ENCODE measurements around the gene TRPV4.
A peak's percentile ranks its signal among the peaks of the same experiment; 100 is the strongest.

Gene TRPV4

GRCh38 chr12:109858764-109859163, 25.6 kb upstream of the TRPV4 start:
- DNase-seq = no peak

DNA sequence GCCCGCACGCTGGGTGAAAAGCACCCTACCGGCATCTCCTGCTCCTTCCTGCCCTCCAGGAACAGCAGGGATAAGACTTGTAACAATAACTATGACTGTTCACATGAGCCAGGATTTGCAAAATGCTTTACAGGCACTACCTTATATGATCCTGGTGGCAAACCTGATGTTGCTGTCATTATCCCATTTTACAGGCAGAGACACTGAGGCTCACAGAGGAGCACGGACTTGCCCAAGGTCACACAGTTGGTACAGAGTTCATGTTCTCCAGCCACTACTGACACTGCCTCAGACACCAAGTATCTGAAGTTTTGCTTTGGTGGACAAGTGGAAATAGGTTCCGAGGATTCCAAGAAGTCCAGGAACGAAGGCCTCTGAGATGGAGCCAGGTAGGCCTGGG, 24.5 kb upstream of the TRPV4 start:
- DNase-seq = no peak

DNA sequence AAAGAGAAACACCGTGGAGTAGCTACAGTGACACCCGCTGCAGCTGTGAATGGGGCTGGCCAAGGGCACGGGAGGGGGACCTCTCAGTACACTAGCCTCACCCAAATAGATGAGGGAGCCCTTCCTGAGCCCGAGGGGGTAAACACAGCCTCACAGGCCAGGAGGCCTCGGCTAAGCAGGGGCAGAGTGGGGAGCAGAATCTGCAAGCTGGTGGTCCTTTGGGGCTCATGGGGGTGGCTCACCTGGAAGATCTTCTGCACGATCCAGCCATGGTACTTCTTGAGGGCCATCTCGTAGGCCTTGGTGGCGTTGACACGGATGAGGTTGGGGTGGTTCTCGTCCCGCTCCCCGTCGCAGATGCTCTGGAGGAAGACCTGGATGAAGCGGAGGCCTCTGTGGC, 22.2 kb upstream of the TRPV4 start:
- DNase-seq = no peak

DNA sequence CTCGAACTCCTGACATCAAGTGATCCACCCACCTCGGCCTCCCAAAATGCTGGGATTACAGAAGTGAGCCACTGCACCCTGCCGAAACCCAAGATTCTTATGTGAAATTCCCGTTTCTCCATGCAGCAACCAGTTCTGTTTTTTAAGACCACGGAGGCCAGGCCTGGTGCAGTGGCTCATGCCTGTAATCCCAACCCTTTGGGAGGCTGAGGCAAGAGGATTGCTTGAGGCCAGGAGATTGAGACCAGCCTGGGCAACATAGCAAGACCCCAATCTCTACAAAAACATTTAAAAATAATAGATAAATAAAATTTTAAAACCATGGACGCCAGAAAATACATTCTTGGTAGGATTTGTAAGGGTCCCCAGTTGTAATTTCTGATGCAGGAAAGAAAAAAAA, 17.3 kb upstream of the TRPV4 start:
- DNase-seq = peak in 1 of 2 donors; percentile 42

DNA sequence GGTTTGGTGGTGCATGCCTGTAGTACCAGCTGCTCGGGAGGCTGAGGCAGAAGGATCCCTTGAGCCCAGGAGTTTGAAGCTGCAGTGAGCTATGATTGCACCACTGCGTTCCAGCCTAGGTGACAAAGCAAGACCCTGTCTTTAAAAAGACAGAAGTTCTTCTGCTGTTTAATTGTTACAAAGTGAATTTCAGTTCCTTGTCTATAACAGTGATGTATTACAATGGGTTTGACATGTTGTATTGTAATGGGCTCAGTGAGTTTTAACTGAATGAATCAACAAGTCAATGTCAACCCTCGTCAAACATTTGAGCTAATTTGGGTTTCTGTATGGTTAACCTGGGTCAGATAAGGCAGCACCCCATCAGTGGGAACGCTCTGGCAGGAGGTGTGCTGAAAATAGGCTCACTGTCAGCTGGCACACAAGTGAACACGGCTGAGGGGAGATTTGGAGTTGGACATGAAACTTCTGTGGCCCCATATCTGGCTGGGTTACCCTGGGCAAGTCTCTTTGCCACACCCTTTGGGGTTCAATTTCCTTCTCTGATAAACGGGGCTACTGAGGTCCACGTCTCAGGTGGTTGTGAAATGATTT, 14.0 kb upstream of the TRPV4 start:
- peak; percentile 47 to 66 for DNase-seq

GRCh38 chr12:109845824-109846205, 12.6 kb upstream of the TRPV4 start:
- DNase-seq = no peak

- DNase-seq = peak; percentile 88 to 90
These were observed 12.0 kb upstream of the TRPV4 start for GRCh38 chr12:109844983-109845823.

DNA sequence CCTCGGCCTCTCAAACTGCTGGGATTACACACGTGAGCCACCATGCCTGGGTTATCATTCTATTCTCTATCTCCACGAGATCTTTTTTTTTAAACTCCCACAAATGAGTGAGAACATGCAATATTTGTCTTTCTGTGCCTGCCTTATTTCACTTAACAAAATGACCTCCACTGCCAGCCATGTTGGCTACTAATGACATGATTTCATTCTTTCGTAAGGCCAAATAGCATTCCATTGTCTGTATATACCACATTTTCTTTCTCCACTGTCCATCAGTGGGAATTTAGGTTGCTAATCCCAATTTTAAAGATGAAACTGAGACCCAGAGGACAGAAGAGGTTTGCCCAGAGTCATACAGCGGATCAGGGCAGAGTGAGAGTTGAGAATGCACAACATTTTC, 10.9 kb upstream of the TRPV4 start:
- DNase-seq = no peak

DNA sequence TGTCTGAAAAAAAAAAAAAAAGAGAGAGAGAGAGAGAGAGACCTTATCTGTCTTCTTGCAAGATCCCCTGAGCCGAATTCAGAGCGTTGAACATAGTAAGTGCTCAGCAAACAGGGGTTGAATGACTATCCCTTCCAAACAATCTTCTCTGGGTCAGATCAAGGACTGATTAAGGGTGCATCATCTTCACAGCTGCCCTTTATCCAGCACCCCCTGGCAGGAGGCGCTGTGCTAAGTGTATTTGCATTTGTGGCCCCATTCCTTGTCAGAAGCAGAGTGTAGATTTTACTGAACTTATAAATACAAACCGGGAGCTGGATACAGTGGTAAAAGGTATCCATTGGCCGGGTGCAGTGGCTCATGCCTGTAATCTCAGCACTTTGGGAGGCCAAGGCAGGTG, 8.8 kb upstream of the TRPV4 start:
- DNase-seq = no peak

GRCh38 chr12:109841356-109841755, 8.2 kb upstream of the TRPV4 start:
- no peak for DNase-seq

DNA sequence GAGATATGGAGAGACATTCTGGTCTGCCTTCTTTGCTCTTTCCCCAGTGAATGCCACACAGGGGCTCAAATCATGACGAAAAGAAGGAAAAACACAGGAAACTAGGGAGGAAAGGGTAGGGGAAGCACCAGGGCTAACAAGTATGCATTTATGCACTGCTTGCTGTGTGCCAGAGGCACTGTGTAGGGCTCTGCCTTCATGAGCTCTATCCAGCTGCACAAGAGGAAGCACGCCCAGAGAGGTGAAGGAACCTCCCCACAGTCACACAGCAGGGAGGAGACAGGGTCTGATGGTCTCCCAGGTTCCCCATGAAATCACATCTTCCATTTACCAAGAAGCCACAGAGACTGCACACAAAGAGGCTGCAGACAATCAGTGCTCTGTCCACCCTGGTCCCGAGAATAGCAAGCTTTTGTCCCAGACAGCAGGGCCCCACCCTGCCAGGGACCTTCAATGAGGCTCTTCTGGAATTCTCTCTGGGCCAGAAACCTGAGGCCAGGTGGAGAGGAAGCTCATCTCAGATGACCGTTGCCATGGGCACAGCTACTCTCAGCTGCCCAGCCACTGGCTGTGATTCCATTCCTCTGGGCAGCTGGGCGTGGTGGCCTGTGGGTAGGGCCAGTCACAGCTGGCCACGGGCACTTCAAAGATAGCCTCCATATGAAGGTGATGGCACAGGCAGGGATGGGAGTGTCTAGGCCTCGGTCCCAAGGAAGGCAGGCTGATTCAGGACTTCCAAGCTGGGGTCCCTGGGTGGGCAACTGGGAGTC, 7.3 kb upstream of the TRPV4 start:
- DNase-seq = no peak

GRCh38 chr12:109839444-109839843, 6.2 kb upstream of the TRPV4 start:
- DNase-seq = no peak

DNA sequence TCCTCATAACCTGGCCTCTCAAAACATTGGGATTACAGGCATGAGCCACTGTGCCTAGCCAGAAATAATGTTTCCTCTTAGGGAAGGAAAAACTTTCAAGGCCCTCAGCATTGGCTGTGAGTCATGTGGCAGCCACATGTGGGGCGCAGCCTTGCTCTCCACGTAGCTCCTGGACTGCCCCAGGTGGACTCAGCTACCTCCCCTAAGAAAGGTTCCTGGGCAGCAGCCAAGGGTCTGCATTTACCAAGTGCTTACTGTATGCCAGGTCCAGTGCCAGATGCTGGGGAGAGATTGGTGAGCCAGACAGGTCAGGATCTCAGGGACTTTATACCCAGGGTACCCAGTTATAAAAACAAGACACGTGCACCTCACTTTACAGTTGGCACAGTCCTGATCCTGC, 3.7 kb upstream of the TRPV4 start:
- no peak for DNase-seq

DNA sequence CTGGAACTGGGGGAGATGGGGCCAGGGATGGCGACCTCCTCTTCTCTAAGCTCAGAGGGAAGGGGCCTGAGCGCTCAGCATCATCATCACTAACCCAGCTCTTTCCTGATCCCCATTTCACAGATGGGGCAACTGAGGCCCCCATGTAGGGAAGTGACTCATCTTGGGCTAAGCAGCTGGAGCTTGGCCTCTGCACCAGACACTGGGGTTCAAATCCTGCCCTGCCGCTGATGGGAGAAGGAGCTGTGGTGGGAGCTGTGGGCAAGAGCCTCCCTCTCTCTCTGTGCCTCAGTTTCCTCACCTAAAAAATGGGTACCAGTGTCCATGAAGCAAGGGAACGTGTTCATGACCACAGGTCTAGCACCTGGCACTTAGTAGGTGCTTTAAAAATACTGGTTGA, 2.6 kb upstream of the TRPV4 start:
- no peak for DNase-seq

GRCh38 chr12:109832541-109833306, 474 bp downstream of the TRPV4 start:
- DNase-seq = no peak

GRCh38 chr12:109831929-109832328, 1.3 kb downstream of the TRPV4 start:
- no peak for DNase-seq

DNA sequence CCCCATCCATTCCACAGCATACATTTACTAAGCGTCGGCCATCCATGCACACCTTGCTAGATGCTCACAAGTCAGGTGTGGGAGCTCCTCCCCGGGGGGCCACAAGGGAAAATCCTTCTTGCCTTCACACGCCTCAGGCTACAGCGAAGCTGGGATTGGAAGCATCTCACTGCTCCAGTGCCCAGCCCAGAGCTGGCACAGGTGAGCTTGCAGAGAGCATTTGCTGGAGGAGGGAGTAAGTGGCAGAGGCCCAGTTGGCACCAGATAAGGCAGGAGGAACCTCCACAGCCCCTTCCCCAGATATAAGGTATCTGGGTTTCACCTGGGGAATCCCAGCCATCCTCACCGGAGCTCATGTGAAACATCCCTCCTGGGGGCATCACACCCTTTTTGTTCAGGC, 1.8 kb downstream of the TRPV4 start:
- no peak for DNase-seq

GRCh38 chr12:109830718-109831117, 2.5 kb downstream of the TRPV4 start:
- no peak for DNase-seq

DNA sequence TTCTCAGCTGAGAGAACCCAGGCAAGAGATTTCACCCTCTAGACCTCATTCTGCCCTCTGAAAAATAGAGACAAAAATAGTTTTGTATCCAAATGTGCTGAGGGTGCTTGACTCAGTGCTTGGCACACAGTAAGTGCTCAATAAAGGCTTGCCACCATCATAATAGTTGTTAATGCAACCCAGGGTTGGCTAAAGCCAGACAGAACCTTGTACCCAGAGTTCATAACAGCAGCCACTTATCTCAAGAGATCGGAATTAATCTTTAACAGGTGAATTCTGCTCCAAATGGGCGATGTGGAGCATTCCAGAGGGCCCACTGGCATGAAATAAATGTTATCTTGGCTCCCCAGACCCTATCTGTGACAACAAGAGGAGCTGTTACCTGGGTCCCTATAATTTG, 2.9 kb downstream of the TRPV4 start:
- no peak for DNase-seq

GRCh38 chr12:109829667-109830066, 3.5 kb downstream of the TRPV4 start:
- DNase-seq = no peak

DNA sequence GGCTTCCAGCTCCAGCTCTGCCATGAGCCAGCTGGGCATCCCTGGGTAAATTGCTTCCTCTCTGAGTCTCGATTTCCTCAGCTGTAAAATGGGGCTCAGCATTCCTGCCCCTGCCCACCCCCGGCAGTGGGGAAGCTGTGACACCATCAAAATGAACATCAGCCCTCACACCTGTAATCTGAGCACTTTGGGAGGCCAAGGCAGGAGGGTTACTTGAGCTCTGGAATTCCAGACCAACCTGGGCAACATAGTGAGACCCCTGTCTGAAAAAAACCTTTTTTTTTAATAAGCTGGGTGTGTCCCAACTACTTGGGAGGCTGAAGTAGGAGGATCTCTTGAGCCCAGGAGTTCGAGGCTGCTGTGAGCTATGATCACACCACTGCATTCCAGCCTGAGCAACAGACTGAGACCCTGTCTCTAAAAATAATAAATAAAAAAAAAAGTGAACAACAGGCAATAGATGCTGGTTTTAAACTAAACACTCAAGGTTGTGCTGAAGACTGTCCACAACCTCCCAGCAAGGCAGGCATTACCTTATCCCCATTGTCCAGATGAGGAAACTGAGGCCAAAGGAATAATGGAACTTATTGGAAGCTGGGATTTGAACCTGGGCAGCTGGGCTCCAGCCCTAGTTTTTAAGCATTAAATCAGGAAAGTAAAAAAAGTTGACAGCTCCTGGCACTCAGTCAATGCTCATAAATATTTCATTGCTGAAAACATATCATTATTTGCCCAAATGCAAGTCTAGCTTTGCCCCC, 4.3 kb downstream of the TRPV4 start:
- no peak for DNase-seq

Measured in inflammatory macrophage (primary cell).